ENCODE results near the gene TBC1D22B.

- no peak for TF ChIP-seq CTCF (IDR thresholded peaks at IDR 0.05)
- no peak for TF ChIP-seq RAD21 (conservative IDR thresholded peaks at IDR 0.05 in 1 of 2, IDR thresholded peaks at IDR 0.05 in 1 of 2)
- TF ChIP-seq NFE2L2 (conservative IDR thresholded peaks at IDR 0.05; ENCODE audit: low read length) = no peak
- no peak for TF ChIP-seq POLR2A (IDR thresholded peaks at IDR 0.05; ENCODE audit: low read length)
- TF ChIP-seq CEBPB (IDR thresholded peaks at IDR 0.05) = no peak
- TF ChIP-seq USF2 (IDR thresholded peaks at IDR 0.05) = no peak
- TF ChIP-seq RCOR1 (IDR thresholded peaks at IDR 0.05; ENCODE audit: low read depth, low read length) = no peak
- no peak for TF ChIP-seq EHMT2 (IDR thresholded peaks at IDR 0.05; ENCODE audit: low read depth)
These were observed 19.4 kb downstream of the TBC1D22B start for GRCh38 chr6:37277001-37277409.
